ENCODE measurements around the gene TEP1. TPM values are rescaled to one million over a fixed set of nuclear protein-coding genes. Genes with fewer than 3 reads are reported as not detected.

Gene TEP1
- total RNA-seq, 1 experiment from 2014 or later: 30.4 TPM

DNA sequence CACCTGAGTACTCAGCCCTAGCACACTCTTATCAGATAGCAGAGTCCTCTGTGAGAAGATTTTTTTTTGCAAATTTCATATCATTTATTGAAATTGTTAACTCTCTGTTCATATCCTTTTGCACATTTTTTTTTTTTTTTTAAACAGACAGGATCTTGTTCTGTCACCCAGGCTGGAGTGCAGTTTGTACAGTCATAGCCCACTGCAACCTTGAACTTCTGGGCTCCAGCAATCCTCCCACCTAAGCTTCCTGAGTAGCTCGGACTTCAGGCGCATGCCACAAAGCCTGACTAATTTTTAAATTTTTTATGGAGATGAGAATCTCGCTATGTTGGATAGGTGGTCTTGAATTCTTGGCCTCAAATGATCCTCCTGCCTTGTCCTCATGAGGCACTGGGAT lies 65.6 kb downstream of the TEP1 start:
- H3K4me1 Mint-ChIP-seq (ENCODE audit: low read depth, unreplicated experiment): peaks cover 7% of the 10 kb centered on the region
- peaks cover 56% of the 10 kb centered on the region for H3K36me3 Mint-ChIP-seq (ENCODE audit: insufficient read depth, unreplicated experiment)
- CTCF ChIA-PET: no interaction called here
- H3K4me3 Mint-ChIP-seq (ENCODE audit: low read depth, unreplicated experiment): no peak overlapping the region
- TF ChIP-seq, protein P1, sequence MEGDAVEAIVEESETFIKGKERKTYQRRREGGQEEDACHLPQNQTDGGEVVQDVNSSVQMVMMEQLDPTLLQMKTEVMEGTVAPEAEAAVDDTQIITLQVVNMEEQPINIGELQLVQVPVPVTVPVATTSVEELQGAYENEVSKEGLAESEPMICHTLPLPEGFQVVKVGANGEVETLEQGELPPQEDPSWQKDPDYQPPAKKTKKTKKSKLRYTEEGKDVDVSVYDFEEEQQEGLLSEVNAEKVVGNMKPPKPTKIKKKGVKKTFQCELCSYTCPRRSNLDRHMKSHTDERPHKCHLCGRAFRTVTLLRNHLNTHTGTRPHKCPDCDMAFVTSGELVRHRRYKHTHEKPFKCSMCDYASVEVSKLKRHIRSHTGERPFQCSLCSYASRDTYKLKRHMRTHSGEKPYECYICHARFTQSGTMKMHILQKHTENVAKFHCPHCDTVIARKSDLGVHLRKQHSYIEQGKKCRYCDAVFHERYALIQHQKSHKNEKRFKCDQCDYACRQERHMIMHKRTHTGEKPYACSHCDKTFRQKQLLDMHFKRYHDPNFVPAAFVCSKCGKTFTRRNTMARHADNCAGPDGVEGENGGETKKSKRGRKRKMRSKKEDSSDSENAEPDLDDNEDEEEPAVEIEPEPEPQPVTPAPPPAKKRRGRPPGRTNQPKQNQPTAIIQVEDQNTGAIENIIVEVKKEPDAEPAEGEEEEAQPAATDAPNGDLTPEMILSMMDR (IDR thresholded peaks at IDR 0.05; ENCODE audit: unreplicated experiment): no peak
- no peaks in the 10 kb centered on the region for H3K27me3 Mint-ChIP-seq (ENCODE audit: unreplicated experiment)
- intact Hi-C loops (cut with micrococcal nuclease; ENCODE audit: unreplicated experiment): no loop called here
- no peak for DNase-seq
- no peak overlapping the region for H3K27ac Mint-ChIP-seq (ENCODE audit: unreplicated experiment)
- H3K9me3 Mint-ChIP-seq (ENCODE audit: low read depth, unreplicated experiment): no peaks in the 10 kb centered on the region
- no TSS peak for BruUV-seq (replicated peaks)

- Mint-ChIP-seq H3K27ac (ENCODE audit: unreplicated experiment) (no peak overlapping the region), H3K27me3 (ENCODE audit: unreplicated experiment) (no peaks in the 10 kb centered on the region), H3K4me3 (ENCODE audit: low read depth, unreplicated experiment) (no peak overlapping the region), H3K9me3 (ENCODE audit: low read depth, unreplicated experiment) (no peaks in the 10 kb centered on the region), H3K4me1 (ENCODE audit: low read depth, unreplicated experiment) (peaks cover 7% of the 10 kb centered on the region), H3K36me3 (ENCODE audit: insufficient read depth, unreplicated experiment) (peaks cover 53% of the 10 kb centered on the region)
- CTCF ChIA-PET: no interaction called here
- BruUV-seq (replicated peaks): no TSS peak
- no peak for DNase-seq
- intact Hi-C loops (cut with micrococcal nuclease; ENCODE audit: unreplicated experiment): no loop called here
- TF ChIP-seq, protein P1 (IDR thresholded peaks at IDR 0.05; ENCODE audit: unreplicated experiment): no peak
These were observed 66.6 kb downstream of the TEP1 start for GRCh38 chr14:20346713-20347112.

DNA sequence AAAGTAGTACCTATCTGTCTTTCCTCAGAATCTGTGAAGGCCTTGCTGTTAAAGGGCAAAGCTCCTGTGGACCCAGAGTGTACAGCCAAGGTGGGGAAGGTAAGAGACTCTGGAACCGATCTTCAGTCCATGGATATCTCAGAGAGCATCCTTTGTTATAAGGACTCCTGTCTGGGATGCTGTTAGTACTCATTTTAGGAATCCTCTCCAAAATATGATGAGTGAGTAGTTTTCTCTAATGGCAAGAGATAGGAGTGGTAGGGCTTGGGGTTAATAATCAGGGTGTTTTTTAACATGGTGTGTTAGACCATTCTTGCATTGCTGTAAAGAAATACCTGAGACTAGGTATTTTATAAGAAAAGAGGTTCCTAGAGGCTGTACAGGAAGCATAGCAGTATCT lies 67.9 kb downstream of the TEP1 start:
- no peaks in the 10 kb centered on the region for H3K27me3 Mint-ChIP-seq (ENCODE audit: unreplicated experiment)
- no peaks in the 10 kb centered on the region for H3K9me3 Mint-ChIP-seq (ENCODE audit: low read depth, unreplicated experiment)
- H3K4me1 Mint-ChIP-seq (ENCODE audit: low read depth, unreplicated experiment): peaks cover 7% of the 10 kb centered on the region
- H3K4me3 Mint-ChIP-seq (ENCODE audit: low read depth, unreplicated experiment): no peak overlapping the region
- no TSS peak for BruUV-seq (replicated peaks)
- intact Hi-C loops (cut with micrococcal nuclease; ENCODE audit: unreplicated experiment): no loop called here
- CTCF ChIA-PET: no interaction called here
- DNase-seq: no peak
- H3K27ac Mint-ChIP-seq (ENCODE audit: unreplicated experiment): no peak overlapping the region
- H3K36me3 Mint-ChIP-seq (ENCODE audit: insufficient read depth, unreplicated experiment): peaks cover 50% of the 10 kb centered on the region
- TF ChIP-seq, protein P1 (IDR thresholded peaks at IDR 0.05; ENCODE audit: unreplicated experiment): no peak

- H3K4me1 Mint-ChIP-seq (ENCODE audit: low read depth, unreplicated experiment): peaks cover 7% of the 10 kb centered on the region
- no peaks in the 10 kb centered on the region for H3K27me3 Mint-ChIP-seq (ENCODE audit: unreplicated experiment)
- peaks cover 41% of the 10 kb centered on the region for H3K36me3 Mint-ChIP-seq (ENCODE audit: insufficient read depth, unreplicated experiment)
- TF ChIP-seq, protein P1 (IDR thresholded peaks at IDR 0.05; ENCODE audit: unreplicated experiment): no peak
- peak overlapping the region; percentile 98 for H3K27ac Mint-ChIP-seq (ENCODE audit: unreplicated experiment)
- H3K9me3 Mint-ChIP-seq (ENCODE audit: low read depth, unreplicated experiment): no peaks in the 10 kb centered on the region
- CTCF ChIA-PET: interaction anchor here (1.0 to 2.4 kb wide), 9 partner anchors 11 to 266 kb away, joined by 3 to 12 read pairs (median 4); partner anchors contain the start of genes APEX1, CCNB1IP1 and PIP4P1
- no peak for DNase-seq
- H3K4me3 Mint-ChIP-seq (ENCODE audit: low read depth, unreplicated experiment): peak overlapping the region; percentile 93
- intact Hi-C loops (cut with micrococcal nuclease; ENCODE audit: unreplicated experiment): loop anchor here (5.0 kb wide), 2 partner anchors 73 to 113 kb away; partner anchors contain the start of gene APEX1
- BruUV-seq (replicated peaks): TSS peak; percentile 80
These were observed 69.5 kb downstream of the TEP1 start for GRCh38 chr14:20343862-20344220.
